ENCODE data around the gene NETO2. TPM values are rescaled to one million over a fixed set of nuclear protein-coding genes. Genes with fewer than 3 reads are reported as not detected.

NETO2 gene
- total RNA-seq, 1 experiment from 2014 or later: 10.3 TPM

GRCh38 chr16:47082099-47082865, 61.5 kb downstream of the NETO2 start:
- H3K9me2 ChIP-seq (ENCODE audit: insufficient read depth): no peaks in the 10 kb centered on the region
- H3K9ac ChIP-seq (ENCODE audit: low read length): no peak overlapping the region
- CTCF ChIA-PET: no interaction called here
- no peak overlapping the region for H2AFZ ChIP-seq (ENCODE audit: low read depth, low read length, poor library complexity, severe bottlenecking)
- POLR2A ChIA-PET: interaction anchor here (0.9 kb wide), 1 partner anchor 8 kb away, joined by 3 read pairs; no protein-coding TSS in a partner anchor
- H3K27ac ChIP-seq (ENCODE audit: low read depth, low read length): no peak overlapping the region
- intact Hi-C loops (cut with micrococcal nuclease): no loop called here
- DNase-seq (ENCODE audit: low read depth, low spot score): no peak
- no peaks in the 10 kb centered on the region for H4K20me1 ChIP-seq (ENCODE audit: insufficient read depth)
- no peaks in the 10 kb centered on the region for H3K27me3 ChIP-seq (ENCODE audit: insufficient read depth, low read length)
- H3K9me3 ChIP-seq (ENCODE audit: control insufficient read depth in 1 of 2, insufficient read depth in 1 of 2, low read depth in 1 of 2, low read length in 2 of 2): no peaks in the 10 kb centered on the region
- TF ChIP-seq EGR1 (IDR thresholded peaks at IDR 0.05; ENCODE audit: low read depth) (no peak), TCF7L2 (IDR thresholded peaks at IDR 0.05; ENCODE audit: borderline replicate concordance, extremely low read depth, insufficient read depth, insufficient read length) (no peak), SRF (IDR thresholded peaks at IDR 0.05; ENCODE audit: low read depth) (no peak)
- H3K4me2 ChIP-seq (ENCODE audit: low read length): no peak overlapping the region
- no peaks in the 10 kb centered on the region for H3K4me1 ChIP-seq (ENCODE audit: control insufficient read depth in 1 of 2, insufficient read depth in 2 of 2, low read length in 2 of 2)
- BruUV-seq (replicated peaks): no TSS peak
- no peaks in the 10 kb centered on the region for H3K36me3 ChIP-seq (ENCODE audit: control insufficient read depth in 1 of 2, insufficient read depth in 2 of 2, low read length in 2 of 2)
- ATAC-seq: no peak
- H3K79me2 ChIP-seq (ENCODE audit: insufficient read depth, low read length): no peaks in the 10 kb centered on the region
- RAD21 ChIA-PET (ENCODE audit: low non-redundant PET in 1 of 2, low total read pairs in 2 of 2, uncharacterized antibody in 2 of 2, unreplicated experiment in 2 of 2): no interaction called here
- H3K4me3 ChIP-seq (replicated peaks in 1 of 2; ENCODE audit: low read depth in 1 of 2, low read length in 2 of 2): no peak overlapping the region

GRCh38 chr16:47081115-47081514, 62.6 kb downstream of the NETO2 start:
- intact Hi-C loops (cut with micrococcal nuclease): no loop called here
- H3K4me3 ChIP-seq (replicated peaks in 1 of 2; ENCODE audit: low read depth in 1 of 2, low read length in 2 of 2): no peak overlapping the region
- H3K9me2 ChIP-seq (ENCODE audit: insufficient read depth): no peaks in the 10 kb centered on the region
- H3K9ac ChIP-seq (ENCODE audit: low read length): no peak overlapping the region
- no peaks in the 10 kb centered on the region for H3K4me1 ChIP-seq (ENCODE audit: control insufficient read depth in 1 of 2, insufficient read depth in 2 of 2, low read length in 2 of 2)
- TF ChIP-seq RAD21 (IDR thresholded peaks at IDR 0.05; ENCODE audit: low read depth): no peak
- TF ChIP-seq MAX (IDR thresholded peaks at IDR 0.05): no peak
- no peak for TF ChIP-seq ELF1 (IDR thresholded peaks at IDR 0.05; ENCODE audit: borderline replicate concordance, low read depth)
- TF ChIP-seq TCF7L2 (IDR thresholded peaks at IDR 0.05; ENCODE audit: borderline replicate concordance, extremely low read depth, insufficient read depth, insufficient read length): no peak
- no peak for TF ChIP-seq REST (IDR thresholded peaks at IDR 0.05; ENCODE audit: low read depth)
- no peak for TF ChIP-seq YY1 (IDR thresholded peaks at IDR 0.05; ENCODE audit: extremely low read depth, insufficient replicate concordance, low read depth, low read length)
- TF ChIP-seq EZH2phosphoT487 (IDR thresholded peaks at IDR 0.05; ENCODE audit: borderline replicate concordance): no peak
- no peak for TF ChIP-seq POLR2A (IDR thresholded peaks at IDR 0.05; ENCODE audit: borderline replicate concordance, extremely low read depth, insufficient read depth, insufficient read length)
- no peak for TF ChIP-seq CEBPB (IDR thresholded peaks at IDR 0.05; ENCODE audit: low read depth)
- TF ChIP-seq SP1 (IDR thresholded peaks at IDR 0.05; ENCODE audit: low read depth): no peak
- TF ChIP-seq ZFX (IDR thresholded peaks at IDR 0.05): no peak
- TF ChIP-seq EGR1 (IDR thresholded peaks at IDR 0.05; ENCODE audit: low read depth): no peak
- no peak overlapping the region for H2AFZ ChIP-seq (ENCODE audit: low read depth, low read length, poor library complexity, severe bottlenecking)
- POLR2A ChIA-PET: no interaction called here
- CTCF ChIA-PET: no interaction called here
- no peaks in the 10 kb centered on the region for H3K27me3 ChIP-seq (ENCODE audit: insufficient read depth, low read length)
- no peak overlapping the region for H3K4me2 ChIP-seq (ENCODE audit: low read length)
- H3K9me3 ChIP-seq (ENCODE audit: control insufficient read depth in 1 of 2, insufficient read depth in 1 of 2, low read depth in 1 of 2, low read length in 2 of 2): no peaks in the 10 kb centered on the region
- RAD21 ChIA-PET (ENCODE audit: low non-redundant PET in 1 of 2, low total read pairs in 2 of 2, uncharacterized antibody in 2 of 2, unreplicated experiment in 2 of 2): no interaction called here
- no peaks in the 10 kb centered on the region for H4K20me1 ChIP-seq (ENCODE audit: insufficient read depth)
- H3K36me3 ChIP-seq (ENCODE audit: control insufficient read depth in 1 of 2, insufficient read depth in 2 of 2, low read length in 2 of 2): no peaks in the 10 kb centered on the region
- DNase-seq (ENCODE audit: low read depth, low spot score) (no peak), ATAC-seq (no peak)
- no peaks in the 10 kb centered on the region for H3K79me2 ChIP-seq (ENCODE audit: insufficient read depth, low read length)
- no peak overlapping the region for H3K27ac ChIP-seq (ENCODE audit: low read depth, low read length)
- no TSS peak for BruUV-seq (replicated peaks)

Measured in HCT116 (cell line).